Upper lobe of left lung (tissue), 6 donors: ENCODE results near the gene ALS2. TPM values are rescaled to one million over a fixed set of nuclear protein-coding genes. Genes with fewer than 3 reads are reported as not detected.

Experiments used
- ATAC-seq, 2 donors: fragments of 200-7000 bp; cut with Tn5 transposase; one replicate each; pipeline ENCODE4 v1.9.1; 2022; ENCODE audit warnings: mild to moderate bottlenecking in 2 of 2, moderate library complexity in 2 of 2; ENCODE audit not compliant: low FRiP score in 2 of 2
- DNase-seq, 2 donors: peaks; one replicate each; pipeline ENCODE4 v3.0.0-alpha.2; 2019 to 2020
- H3K27ac ChIP-seq, 4 donors: fragments of 200-600 bp; sonication (generic); one replicate each; pipeline ENCODE4 v1.5.1; 2016 to 2019
- H3K27me3 ChIP-seq, 4 donors: fragments of 200-600 bp; sonication (generic); one replicate each; pipeline ENCODE4 v1.5.1; 2017 to 2019
- H3K36me3 ChIP-seq, 4 donors: fragments of 200-600 bp; sonication (generic); one replicate each; pipeline ENCODE4 v1.5.1; 2016 to 2019
- H3K4me1 ChIP-seq, 4 donors: fragments of 200-600 bp; sonication (generic); one replicate each; pipeline ENCODE4 v1.5.1; 2018 to 2019
- H3K4me3 ChIP-seq, 4 donors: fragments of 200-600 bp; sonication (generic); one replicate each; pipeline ENCODE4 v1.5.1; 2017 to 2019; ENCODE audit warnings: mild to moderate bottlenecking in 2 of 4, moderate library complexity in 1 of 4
- H3K9me3 ChIP-seq, 4 donors: fragments of 200-600 bp; sonication (generic); one replicate each; pipeline ENCODE4 v1.5.1; 2018 to 2019
- EP300 ChIP-seq, 4 donors: sonication (generic); formaldehyde crosslinking; IDR thresholded peaks; one replicate each; pipeline ENCODE4 v1.5.1; 2017; ENCODE audit warnings: antibody characterized with exemption in 4 of 4, control low read depth in 2 of 4
- POLR2A ChIP-seq, 4 donors: fragments of 450-650 bp; IDR thresholded peaks; one replicate each; pipeline ENCODE4 v1.5.1; 2016 to 2017; ENCODE audit warnings: antibody characterized with exemption in 4 of 4, mild to moderate bottlenecking in 2 of 4
- POLR2AphosphoS5 ChIP-seq, 2 donors: sonication (generic); formaldehyde crosslinking; IDR thresholded peaks; one replicate each; pipeline ENCODE4 v1.5.1; 2017; ENCODE audit warnings: antibody characterized with exemption in 2 of 2
- WGBS, 2 donors: methylation state at CpG; one replicate each; pipeline ENCODE4 v1.1.5; 2017 to 2018; 5-methylcytosine and 5-hydroxymethylcytosine counted together
- total RNA-seq, 6 donors: library from RNA; depleted of rRNA in 4 of 6; stranded (reverse); fragments of >200 nt in 4 of 6; gene quantifications; one replicate each; pipeline versions ENCODE4 v1.1.0 to v1.2.1, GENCODE V29; 2016 to 2021
- TF ChIP-seq, protein P1 (sequence below), 6 experiments: fragments of 450-650 bp in 4 of 6; fragments of 200-600 bp in 2 of 6; sonication (generic) in 2 of 6; IDR thresholded peaks; one replicate each; pipeline ENCODE4 v1.5.1; 2016 to 2019; ENCODE audit warnings: antibody characterized with exemption in 6 of 6
- donor health status: DM: no; HTN: no; CAD: no; lungs with moderate emphysema.
- donor health status: DM: no; HTN: yes; CAD: no; lungs with severe emphysema.

ALS2 gene
- total RNA-seq, 6 donors from 2014 or later, result 16.5 to 27.8 (median 22.7) TPM

DNA sequence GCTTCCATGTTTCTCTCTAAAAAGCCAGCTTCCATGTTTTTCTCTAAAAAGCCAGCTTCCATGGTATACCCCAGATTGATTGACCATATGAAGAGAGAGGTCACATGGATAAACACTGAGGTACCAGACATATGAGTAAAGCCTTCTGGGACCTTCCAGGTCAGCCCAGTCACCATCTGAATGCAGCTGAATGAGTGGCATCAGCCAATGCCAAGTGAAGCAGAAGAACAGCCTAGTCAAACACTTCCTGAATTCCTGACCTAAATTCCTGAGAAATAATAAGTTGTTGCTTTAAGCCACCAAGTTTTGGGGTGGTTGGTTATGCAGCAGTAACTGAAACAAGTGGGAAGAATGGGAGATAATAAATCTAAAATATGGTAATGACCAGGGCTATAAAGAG, 5.7 kb upstream of the ALS2 start:
- H3K9me3 ChIP-seq, result no peaks in the 10 kb centered on the region
- H3K4me3 ChIP-seq, result no peak overlapping the region
- no peak overlapping the region for H3K27ac ChIP-seq
- H3K36me3 ChIP-seq, result no peaks in the 10 kb centered on the region
- no peak for TF ChIP-seq EP300 (IDR thresholded peaks at IDR 0.05)
- H3K4me1 ChIP-seq, result peaks cover 5 to 7% (median 6%) of the 10 kb centered on the region in 4 donors
- DNase-seq (no peak), ATAC-seq (no peak)
- no peaks in the 10 kb centered on the region for H3K27me3 ChIP-seq

DNA sequence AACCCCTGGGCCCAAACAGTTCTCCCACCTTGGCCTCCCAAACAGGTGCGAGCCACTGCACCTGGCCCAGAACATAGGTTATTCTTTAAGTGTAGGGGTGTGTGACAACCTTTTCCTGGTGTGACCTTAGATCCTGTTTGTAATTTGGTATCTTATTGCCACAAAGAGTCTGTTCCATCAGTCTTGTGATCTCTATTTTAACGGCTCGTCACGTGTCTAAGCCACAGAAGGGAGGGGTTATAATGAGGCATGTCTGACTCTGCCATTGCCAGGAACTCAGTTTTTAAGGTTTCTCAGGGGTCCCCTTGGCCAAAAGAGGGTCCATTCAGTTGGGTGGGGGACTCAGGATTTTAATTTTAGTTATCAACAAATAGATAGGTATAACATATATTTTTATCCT, 4.4 kb upstream of the ALS2 start:
- Histone ChIP-seq H3K4me3 (no peak overlapping the region), H3K4me1 (peaks cover 7 to 10% (median 8%) of the 10 kb centered on the region in 4 donors), H3K27ac (no peak overlapping the region), H3K9me3 (no peaks in the 10 kb centered on the region), H3K36me3 (no peaks in the 10 kb centered on the region), H3K27me3 (no peaks in the 10 kb centered on the region)
- DNase-seq (no peak), ATAC-seq (no peak)
- WGBS, 2 donors, result 64 to 85% methylated on average over 4 of the region's 4 CpGs
- TF ChIP-seq POLR2A (IDR thresholded peaks at IDR 0.05) (no peak), POLR2AphosphoS5 (IDR thresholded peaks at IDR 0.05) (no peak), EP300 (IDR thresholded peaks at IDR 0.05) (no peak)
- TF ChIP-seq, protein P1, sequence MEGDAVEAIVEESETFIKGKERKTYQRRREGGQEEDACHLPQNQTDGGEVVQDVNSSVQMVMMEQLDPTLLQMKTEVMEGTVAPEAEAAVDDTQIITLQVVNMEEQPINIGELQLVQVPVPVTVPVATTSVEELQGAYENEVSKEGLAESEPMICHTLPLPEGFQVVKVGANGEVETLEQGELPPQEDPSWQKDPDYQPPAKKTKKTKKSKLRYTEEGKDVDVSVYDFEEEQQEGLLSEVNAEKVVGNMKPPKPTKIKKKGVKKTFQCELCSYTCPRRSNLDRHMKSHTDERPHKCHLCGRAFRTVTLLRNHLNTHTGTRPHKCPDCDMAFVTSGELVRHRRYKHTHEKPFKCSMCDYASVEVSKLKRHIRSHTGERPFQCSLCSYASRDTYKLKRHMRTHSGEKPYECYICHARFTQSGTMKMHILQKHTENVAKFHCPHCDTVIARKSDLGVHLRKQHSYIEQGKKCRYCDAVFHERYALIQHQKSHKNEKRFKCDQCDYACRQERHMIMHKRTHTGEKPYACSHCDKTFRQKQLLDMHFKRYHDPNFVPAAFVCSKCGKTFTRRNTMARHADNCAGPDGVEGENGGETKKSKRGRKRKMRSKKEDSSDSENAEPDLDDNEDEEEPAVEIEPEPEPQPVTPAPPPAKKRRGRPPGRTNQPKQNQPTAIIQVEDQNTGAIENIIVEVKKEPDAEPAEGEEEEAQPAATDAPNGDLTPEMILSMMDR (IDR thresholded peaks at IDR 0.05), result no peak

DNA sequence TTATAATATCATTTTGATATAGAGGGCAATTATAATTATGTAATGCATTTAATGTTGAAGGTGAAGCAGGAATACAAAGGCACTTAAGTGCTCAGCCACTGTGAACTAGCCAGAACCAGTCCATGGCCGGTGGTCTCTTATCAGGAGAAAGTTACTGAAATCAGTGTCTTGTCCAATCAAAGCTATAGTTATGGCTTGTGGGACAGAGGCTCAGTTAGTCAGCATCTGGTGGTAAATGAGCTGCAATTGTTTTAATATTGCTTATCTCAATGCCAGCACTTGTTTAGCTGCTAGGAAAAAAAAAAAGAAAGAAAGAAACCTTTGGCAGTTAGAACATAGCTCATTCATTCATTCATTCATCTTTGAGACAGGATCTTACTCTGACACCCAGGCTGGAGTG, 3.8 kb upstream of the ALS2 start:
- ATAC-seq, result no peak
- no peak for DNase-seq
- no peaks in the 10 kb centered on the region for H3K9me3 ChIP-seq
- WGBS, 2 donors, result 50 to 64% methylated on average over 1 of the region's 1 CpG
- no peak overlapping the region for H3K27ac ChIP-seq
- H3K4me1 ChIP-seq, result peaks cover 12 to 16% (median 13%) of the 10 kb centered on the region in 4 donors
- no peaks in the 10 kb centered on the region for H3K27me3 ChIP-seq
- TF ChIP-seq POLR2A (IDR thresholded peaks at IDR 0.05), result no peak
- no peak for TF ChIP-seq EP300 (IDR thresholded peaks at IDR 0.05)
- TF ChIP-seq, protein P1 (IDR thresholded peaks at IDR 0.05), result no peak
- TF ChIP-seq POLR2AphosphoS5 (IDR thresholded peaks at IDR 0.05), result no peak
- no peak overlapping the region for H3K4me3 ChIP-seq
- no peaks in the 10 kb centered on the region for H3K36me3 ChIP-seq

DNA sequence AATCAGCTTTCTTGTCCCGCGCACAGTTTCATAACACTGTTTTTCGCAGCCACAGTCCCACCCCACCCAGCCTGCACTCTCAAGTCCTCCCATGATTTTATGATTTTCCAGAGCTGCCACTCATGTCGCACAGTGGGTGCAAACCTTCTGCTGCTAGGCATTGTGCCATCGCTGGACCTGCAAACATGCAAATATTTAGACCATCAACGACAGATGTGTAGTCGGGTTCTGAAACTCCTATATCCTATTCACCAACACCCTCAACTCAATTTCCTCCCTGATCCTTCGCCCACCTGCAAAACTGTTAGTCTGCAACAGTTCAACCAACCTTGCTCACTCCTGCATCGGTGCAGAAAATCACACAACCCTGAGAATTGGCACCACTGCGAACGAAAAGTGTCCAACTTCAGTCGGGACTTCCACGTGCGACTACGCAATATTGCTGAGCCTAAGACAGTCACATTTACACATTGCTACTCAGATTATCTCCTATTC, 871 bp upstream of the ALS2 start:
- TF ChIP-seq POLR2A (IDR thresholded peaks at IDR 0.05) (no peak), POLR2AphosphoS5 (IDR thresholded peaks at IDR 0.05) (no peak)

DNA sequence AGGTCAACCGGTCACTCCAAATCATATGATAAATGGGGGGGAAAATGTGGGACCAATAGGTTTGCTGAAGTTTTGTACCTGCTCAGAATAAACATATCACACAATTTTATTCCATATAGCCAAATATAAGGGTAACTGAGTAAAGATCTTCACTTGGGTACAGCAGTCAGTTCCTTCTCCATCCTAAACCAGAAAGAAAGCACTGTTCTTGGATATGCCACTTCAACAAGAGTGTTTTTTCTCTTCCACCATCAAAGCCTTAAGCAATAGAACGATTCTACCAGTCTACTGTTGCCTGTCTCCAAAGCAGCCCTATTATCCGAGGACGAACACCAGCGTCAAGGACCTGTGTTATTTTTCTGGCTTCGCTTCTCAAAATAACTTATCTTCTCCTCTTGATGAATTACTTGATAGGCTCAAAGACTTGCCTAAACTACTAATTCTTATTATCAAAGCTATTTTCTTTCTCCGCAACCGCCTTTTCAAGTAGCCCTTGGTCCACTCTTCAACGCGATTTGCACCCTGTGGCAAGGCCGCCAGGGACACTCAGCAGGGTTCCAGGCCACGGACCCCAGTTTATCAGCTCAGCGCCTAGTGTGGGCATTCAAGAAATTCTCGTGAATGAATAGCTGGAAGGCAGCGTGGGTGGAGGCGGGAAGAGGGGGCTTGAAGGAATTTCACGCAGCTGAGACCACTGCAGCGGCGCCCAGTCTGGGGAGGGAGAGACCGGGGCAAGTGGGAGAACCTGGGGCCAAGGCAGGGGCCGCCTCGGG, 646 bp downstream of the ALS2 start:
- H3K9me3 ChIP-seq, result no peaks in the 10 kb centered on the region
- H3K27ac ChIP-seq, result peak overlapping the region; percentile 82 to 95 (median 94)
- H3K4me3 ChIP-seq, result peak overlapping the region; percentile 85 to 99 (median 96)
- DNase-seq, result peak in 1 of 2 donors; percentile 25
- peaks cover 13 to 24% (median 19%) of the 10 kb centered on the region in 4 donors for H3K4me1 ChIP-seq
- TF ChIP-seq, protein P1 (IDR thresholded peaks at IDR 0.05), result peak in 1 of 6 experiments; percentile 14
- no peak for TF ChIP-seq POLR2A (IDR thresholded peaks at IDR 0.05)
- ATAC-seq, result peak; percentile 23 to 39
- no peaks in the 10 kb centered on the region for H3K36me3 ChIP-seq
- 4 to 6% methylated on average over 21 to 22 of the region's 22 CpGs for WGBS, 2 donors
- H3K27me3 ChIP-seq, result no peaks in the 10 kb centered on the region

More for the DNA sequence above, 871 bp upstream of the ALS2 start:
- peak in 1 of 2 donors; percentile 1 for ATAC-seq
- no peak for DNase-seq
- Histone ChIP-seq H3K27ac (peak overlapping the region; percentile 82 to 95 (median 94)), H3K36me3 (no peaks in the 10 kb centered on the region), H3K4me1 (peaks cover 13 to 24% (median 19%) of the 10 kb centered on the region in 4 donors), H3K9me3 (no peaks in the 10 kb centered on the region), H3K27me3 (no peaks in the 10 kb centered on the region), H3K4me3 (peak overlapping the region; percentile 85 to 99 (median 96))
- WGBS, 2 donors, result 8 to 10% methylated on average over 14 to 15 of the region's 15 CpGs

DNA sequence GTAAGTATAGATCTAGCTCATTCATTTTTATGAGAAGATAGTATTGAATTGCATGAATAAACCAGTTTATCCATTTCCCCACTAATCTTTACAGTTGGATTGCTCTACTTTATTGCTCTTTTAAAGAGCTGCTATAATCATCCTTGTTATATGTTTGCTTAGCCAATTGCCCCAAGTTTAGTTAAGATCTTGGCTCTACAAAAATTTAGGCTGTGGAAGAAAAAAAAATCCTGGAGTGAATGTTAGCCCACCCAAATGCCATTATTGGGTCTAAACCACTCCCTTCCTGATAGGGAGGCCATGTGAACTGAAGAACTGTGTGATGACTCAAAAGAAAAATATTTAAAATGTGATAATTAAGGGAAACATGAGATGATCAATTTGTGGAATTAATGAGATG, 2.9 kb downstream of the ALS2 start:
- Histone ChIP-seq H3K4me1 (peaks cover 13 to 24% (median 19%) of the 10 kb centered on the region in 4 donors), H3K36me3 (no peaks in the 10 kb centered on the region), H3K27ac (no peak overlapping the region), H3K9me3 (no peaks in the 10 kb centered on the region), H3K4me3 (no peak overlapping the region), H3K27me3 (no peaks in the 10 kb centered on the region)
- DNase-seq (no peak), ATAC-seq (no peak)
- TF ChIP-seq POLR2A (IDR thresholded peaks at IDR 0.05) (no peak), EP300 (IDR thresholded peaks at IDR 0.05) (no peak)
